CD4-positive, alpha-beta T cell treated with Interleukin-12 subunit alpha and Interleukin-12 subunit beta, for 1 hour (primary cell): ENCODE results near the gene AGMO.

Experiments used
- DNase-seq: peaks from one replicate; pipeline ENCODE4 v3.0.0-alpha.2; 2020

The AGMO gene

GRCh38 chr7:15494711-15495110, 67.1 kb downstream of the AGMO start:
- DNase-seq, result no peak

GRCh38 chr7:15491361-15491760, 70.5 kb downstream of the AGMO start:
- DNase-seq, result no peak

GRCh38 chr7:15490291-15490690, 71.5 kb downstream of the AGMO start:
- no peak for DNase-seq

GRCh38 chr7:15489861-15490260, 72.0 kb downstream of the AGMO start:
- no peak for DNase-seq

DNA sequence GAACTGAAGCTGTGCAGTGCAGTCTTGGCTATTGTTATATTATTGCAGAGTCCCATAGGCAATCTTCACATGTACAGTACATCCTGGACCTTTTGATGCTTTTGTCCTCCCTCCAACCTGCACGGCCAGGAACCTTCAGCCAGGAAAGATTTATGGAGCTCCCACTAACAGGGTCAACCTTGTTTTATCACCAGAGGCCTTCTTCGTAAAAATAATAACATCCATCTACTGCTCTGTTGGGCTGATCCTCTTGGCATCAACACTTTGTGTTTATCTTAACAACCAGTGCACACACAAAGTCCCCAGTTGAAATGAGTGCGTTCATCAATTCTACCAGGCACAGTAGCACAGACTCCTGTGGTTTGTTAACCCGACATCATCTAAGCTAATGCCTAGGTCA, 72.4 kb downstream of the AGMO start:
- no peak for DNase-seq

DNA sequence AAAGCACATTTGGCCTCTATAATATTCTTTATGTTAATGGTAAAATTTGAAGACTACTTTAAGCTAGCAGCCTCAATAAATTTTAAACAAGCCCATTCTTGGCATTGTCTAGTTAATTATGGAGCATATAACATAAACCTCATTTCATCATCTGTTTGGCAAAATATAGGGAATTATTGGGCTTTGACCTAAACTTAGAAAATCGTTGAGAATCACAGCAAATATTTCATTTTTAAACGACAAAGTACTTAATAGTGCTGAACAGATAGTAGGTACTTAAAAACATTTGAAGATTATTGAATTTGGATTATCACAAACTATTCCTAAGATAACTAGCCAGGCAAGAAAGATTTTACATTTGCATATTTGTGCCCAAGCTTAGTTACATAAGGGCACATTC, 73.4 kb downstream of the AGMO start:
- DNase-seq, result no peak

GRCh38 chr7:15487896-15488295, 73.9 kb downstream of the AGMO start:
- no peak for DNase-seq

GRCh38 chr7:15485998-15486397, 75.8 kb downstream of the AGMO start:
- no peak for DNase-seq

DNA sequence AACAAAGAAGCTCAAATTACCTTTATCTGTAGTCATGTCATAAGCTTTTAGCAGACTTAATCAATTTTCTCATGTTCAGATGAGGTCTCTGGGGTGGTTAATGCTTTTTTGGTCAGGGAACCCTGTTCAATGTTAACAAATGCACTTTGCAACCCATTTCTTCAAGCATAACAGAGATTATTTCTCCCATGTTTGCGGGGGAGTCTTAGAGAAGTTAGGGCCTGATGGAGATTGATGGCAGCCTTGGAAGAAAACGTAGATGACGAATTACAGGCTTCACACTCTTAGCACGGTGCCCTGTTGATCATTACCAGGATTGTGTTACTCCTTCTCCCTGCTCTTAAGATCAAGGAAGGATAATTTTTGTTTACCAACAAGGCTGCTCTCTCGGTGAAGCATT, 76.4 kb downstream of the AGMO start:
- DNase-seq, result no peak

- no peak for DNase-seq
Measured at GRCh38 chr7:15481132-15481531, 80.7 kb downstream of the AGMO start.

GRCh38 chr7:15478401-15478800, 83.4 kb downstream of the AGMO start:
- DNase-seq, result no peak

DNA sequence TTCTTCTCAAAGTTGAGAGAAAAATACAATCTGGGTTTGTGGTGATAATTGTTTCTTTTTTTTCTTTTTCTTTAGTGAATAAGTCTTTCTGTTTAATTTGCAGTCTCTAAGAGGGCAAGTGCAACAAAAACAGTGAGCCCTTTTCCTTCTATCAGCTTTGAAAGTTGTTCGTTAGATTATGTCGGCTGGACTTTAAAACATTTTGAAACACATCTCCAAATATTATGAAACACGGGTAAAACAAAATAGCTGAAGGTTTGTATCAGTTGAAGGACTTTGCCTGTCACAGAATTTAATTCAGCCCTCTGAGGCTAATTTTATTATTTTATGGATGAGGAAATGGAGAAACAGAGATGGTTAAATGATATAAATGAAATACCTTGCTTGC, 85.3 kb downstream of the AGMO start:
- DNase-seq, result no peak

DNA sequence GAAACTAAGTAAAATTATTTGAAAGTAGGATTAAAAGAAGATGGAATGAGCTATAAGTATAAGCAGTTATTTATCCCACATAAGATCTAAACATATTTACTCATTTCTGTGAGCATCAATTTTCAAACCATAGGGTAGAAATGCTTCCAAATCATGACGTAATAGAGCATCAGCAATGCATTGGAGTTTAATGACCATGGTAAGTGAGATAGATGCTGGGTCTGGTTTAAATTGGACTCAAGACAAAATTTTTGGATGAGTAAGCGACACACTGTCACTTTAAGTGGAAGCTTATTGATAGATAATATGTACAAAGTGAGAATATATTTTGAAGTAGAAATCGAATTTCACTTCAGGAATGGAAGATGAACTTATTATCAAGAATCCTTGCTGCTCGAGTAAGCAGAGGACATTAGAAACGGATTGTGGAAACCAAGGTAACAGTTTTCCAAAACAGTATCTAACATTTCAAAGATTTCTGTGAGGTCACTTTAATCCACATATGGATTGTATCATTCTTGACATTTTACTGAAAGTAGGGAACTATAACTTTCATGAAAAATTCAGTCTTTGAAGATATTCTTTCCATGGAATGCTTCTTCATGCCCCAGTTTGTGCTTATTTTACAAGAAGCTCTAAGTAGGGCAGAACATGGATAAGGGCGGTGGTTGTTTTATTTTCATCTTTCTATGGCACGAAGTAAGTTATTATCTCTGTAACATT, 85.8 kb downstream of the AGMO start:
- DNase-seq, result no peak

DNA sequence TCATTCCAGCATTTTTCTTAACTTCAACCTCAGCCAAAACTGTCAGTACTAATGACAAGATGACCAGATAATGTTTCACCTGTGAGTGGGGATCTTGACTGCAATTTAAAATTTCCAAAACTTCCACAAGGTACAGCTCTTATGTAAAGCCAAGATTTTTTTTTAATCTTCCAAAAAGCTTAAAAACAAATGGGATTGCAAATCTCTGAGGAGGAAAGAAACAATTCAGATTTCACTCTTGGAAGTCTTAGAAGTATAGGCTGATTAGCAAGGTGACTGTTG, 90.2 kb downstream of the AGMO start:
- DNase-seq, result no peak

- DNase-seq, result no peak
Measured at GRCh38 chr7:15470825-15471668, 90.8 kb downstream of the AGMO start.

- no peak for DNase-seq
Measured at GRCh38 chr7:15464667-15465121, 97.1 kb downstream of the AGMO start.

GRCh38 chr7:15463801-15464666, 97.8 kb downstream of the AGMO start:
- DNase-seq, result no peak

DNA sequence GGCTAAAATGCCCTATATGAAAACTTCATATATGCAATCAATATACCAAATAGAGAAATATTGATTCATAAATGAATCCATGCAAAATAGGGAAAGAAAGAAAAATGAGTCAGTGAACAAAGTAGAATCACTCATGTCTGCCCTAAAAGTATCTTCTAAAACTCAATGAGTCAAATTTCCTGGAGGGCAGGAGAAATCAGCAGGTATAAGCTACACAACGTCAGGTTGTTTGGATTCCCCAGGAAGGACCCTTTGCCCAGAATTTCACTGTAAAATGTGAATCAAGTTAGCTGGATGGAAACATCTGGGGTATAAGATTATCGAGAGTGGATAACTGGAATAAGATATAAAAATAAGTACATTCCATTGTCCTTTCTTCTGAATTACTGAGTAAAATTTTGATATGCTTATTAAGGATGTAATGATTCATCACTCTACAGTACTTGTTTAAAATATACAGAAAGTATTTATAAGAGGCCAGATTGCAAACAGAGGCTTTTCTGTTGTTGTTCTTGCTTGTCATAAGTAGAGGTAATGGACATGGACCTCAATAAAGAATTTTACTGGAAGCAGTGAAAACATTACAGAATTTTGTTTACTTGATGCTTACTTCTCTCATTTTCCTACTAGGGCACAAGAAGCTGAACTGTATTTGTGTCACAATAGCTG, 99.0 kb downstream of the AGMO start:
- no peak for DNase-seq

GRCh38 chr7:15461576-15461975, 100.2 kb downstream of the AGMO start:
- DNase-seq, result no peak

- DNase-seq, result no peak
Measured at GRCh38 chr7:15459018-15459615, 102.7 kb downstream of the AGMO start.

DNA sequence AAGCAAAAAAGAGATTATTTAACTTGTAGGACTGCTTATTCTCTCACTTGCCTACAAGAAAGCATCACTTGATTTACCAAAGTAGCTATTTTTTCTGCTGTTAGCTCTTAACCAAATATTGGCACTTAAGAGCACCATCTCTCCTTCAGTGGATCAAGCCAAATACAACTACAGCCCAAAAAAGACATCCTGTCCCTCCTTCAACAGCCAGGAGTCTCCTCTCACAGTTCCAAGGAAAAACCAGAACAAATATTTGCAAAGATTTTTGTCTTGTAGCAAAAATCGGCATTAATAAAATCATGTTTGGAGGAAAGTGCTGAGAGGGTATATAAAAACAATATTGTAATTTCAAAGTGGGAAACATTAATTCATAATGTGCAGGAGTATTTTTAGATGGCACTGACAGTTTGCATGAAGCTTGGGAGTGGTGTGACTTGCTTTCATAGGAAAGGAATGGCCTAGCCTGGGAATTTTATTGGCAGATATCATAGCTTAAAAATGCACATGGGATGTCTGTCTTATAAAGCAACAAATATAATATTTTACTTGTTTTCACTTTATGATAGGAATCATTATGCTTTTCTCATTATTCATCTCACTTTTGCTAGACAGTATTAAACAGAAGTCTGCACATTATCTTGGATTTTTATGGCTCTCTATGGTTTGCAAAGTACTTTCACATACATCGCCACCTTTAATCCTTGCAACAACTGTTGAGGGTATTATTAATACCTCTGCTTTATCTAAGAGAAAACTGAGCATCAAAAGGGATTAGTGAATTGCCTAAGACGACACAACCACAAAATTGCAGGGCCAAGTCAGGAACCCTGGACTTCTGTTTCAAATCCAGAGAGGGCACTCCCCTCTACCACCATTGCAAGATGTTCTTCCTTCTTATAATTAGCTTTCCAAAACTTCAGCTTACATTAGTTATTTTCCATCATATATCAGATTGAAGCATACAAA, 103.5 kb downstream of the AGMO start:
- no peak for DNase-seq
